ENCODE results near the gene PCDHGA9.
"Not testable (repeated sequence)": the region's sequence is repeated elsewhere in the genome, so short reads cannot be mapped to it uniquely, and the experiment has no call there.

The PCDHGA9 gene

GRCh38 chr5:141412854-141413539 lies 10.4 kb downstream of the PCDHGA9 start, which contains the start of gene PCDHGA10:
Gene PCDHGA10, plus strand, starts transcription at chr5:141412987. Its CDS starts 189 bp downstream, at chr5:141413176.
- peak within 1 kb of the TSS; percentile 32 for H4K91ac ChIP-seq (ENCODE audit: low read depth, low read length)
- no peak within 1 kb of the TSS for H2BK120ac ChIP-seq (ENCODE audit: insufficient read depth, low read length, poor library complexity)
- peaks cover 22% of the 10 kb centered on the region for H3K9me3 ChIP-seq (ENCODE audit: insufficient read depth, low read depth, low read length)
- H2AK5ac ChIP-seq (ENCODE audit: low read length), result no peak within 1 kb of the TSS
- H3K14ac ChIP-seq (ENCODE audit: low read length), result peak within 1 kb of the TSS; percentile 34
- no peak within 1 kb of the TSS for H4K8ac ChIP-seq (ENCODE audit: low read depth, low read length)
- H3K27me3 ChIP-seq (ENCODE audit: insufficient read depth, low read length), result no peaks in the 10 kb centered on the region
- H2BK5ac ChIP-seq (ENCODE audit: low read depth, low read length, poor library complexity), result no peak within 1 kb of the TSS
- peak within 1 kb of the TSS; percentile 62 for H3K4me2 ChIP-seq (ENCODE audit: low read length)
- peak; percentile 69 to 84 for DNase-seq
- no peak within 1 kb of the TSS for H3K23ac ChIP-seq (ENCODE audit: low read length)
- no peak within 1 kb of the TSS for H4K12ac ChIP-seq (ENCODE audit: low read depth, low read length)
- peaks cover 4% of the 10 kb centered on the region in 2 experiments for H3K4me1 ChIP-seq (ENCODE audit: control insufficient read depth in 1 of 2, insufficient read depth in 2 of 2, low read length in 2 of 2)
- H3K18ac ChIP-seq (ENCODE audit: low read length), result peak within 1 kb of the TSS; percentile 27
- H3K4me3 ChIP-seq (ENCODE audit: low read depth, low read length), result peak within 1 kb of the TSS; percentile 70
- peaks cover 5% of the 10 kb centered on the region for H3K79me1 ChIP-seq (ENCODE audit: low read length)
- H3K9ac ChIP-seq (ENCODE audit: low read length), result peak within 1 kb of the TSS; percentile 39
- no peak within 1 kb of the TSS for H2BK12ac ChIP-seq (ENCODE audit: low read length)
- no peak within 1 kb of the TSS for H2AFZ ChIP-seq (ENCODE audit: insufficient read depth, low read length, poor library complexity)
- WGBS (ENCODE audit: extremely low coverage, insufficient coverage, insufficient read length), result no CpG with 5 or more reads among the region's 31 CpGs
- H3K4ac ChIP-seq (ENCODE audit: low read depth, low read length), result no peak within 1 kb of the TSS
- no peaks in the 10 kb centered on the region for H3K79me2 ChIP-seq (ENCODE audit: control insufficient read depth, insufficient read depth, low read length, poor library complexity)
- no peak within 1 kb of the TSS for H3K27ac ChIP-seq (ENCODE audit: low read depth, low read length)
- peaks cover 16 to 20% of the 10 kb centered on the region in 2 experiments for H3K36me3 ChIP-seq (ENCODE audit: control insufficient read depth in 1 of 2, insufficient read depth in 2 of 2, low read length in 2 of 2)

DNA sequence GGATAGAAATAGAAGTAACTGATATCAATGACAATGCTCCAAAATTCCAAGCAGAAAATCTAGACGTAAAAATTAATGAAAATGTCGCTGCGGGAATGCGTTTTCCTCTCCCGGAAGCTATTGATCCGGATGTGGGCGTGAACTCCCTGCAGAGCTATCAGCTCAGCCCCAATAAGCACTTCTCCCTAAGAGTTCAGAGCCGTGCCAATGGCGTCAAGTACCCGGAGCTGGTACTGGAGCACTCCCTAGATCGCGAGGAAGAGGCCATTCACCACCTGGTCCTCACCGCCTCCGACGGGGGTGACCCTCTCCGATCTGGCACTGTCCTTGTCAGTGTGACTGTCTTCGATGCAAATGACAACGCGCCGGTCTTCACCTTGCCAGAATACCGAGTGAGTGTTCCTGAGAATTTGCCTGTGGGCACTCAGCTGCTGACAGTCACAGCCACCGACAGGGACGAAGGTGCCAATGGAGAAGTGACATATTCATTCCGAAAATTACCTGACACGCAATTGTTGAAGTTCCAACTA lies 11.0 kb downstream of the PCDHGA9 start:
- no peak overlapping the region for H3K14ac ChIP-seq (ENCODE audit: low read length)
- H3K27me3 ChIP-seq (ENCODE audit: insufficient read depth, low read length), result no peaks in the 10 kb centered on the region
- H3K18ac ChIP-seq (ENCODE audit: low read length), result no peak overlapping the region
- no peak overlapping the region for H4K91ac ChIP-seq (ENCODE audit: low read depth, low read length)
- H3K79me2 ChIP-seq (ENCODE audit: control insufficient read depth, insufficient read depth, low read length, poor library complexity), result no peaks in the 10 kb centered on the region
- H3K9ac ChIP-seq (ENCODE audit: low read length), result no peak overlapping the region
- peaks cover 24% of the 10 kb centered on the region for H3K9me3 ChIP-seq (ENCODE audit: insufficient read depth, low read depth, low read length)
- peak overlapping the region; percentile 62 for H3K4me2 ChIP-seq (ENCODE audit: low read length)
- H3K79me1 ChIP-seq (ENCODE audit: low read length), result peaks cover 5% of the 10 kb centered on the region
- H2AFZ ChIP-seq (ENCODE audit: insufficient read depth, low read length, poor library complexity), result no peak overlapping the region
- no peak overlapping the region for H3K23ac ChIP-seq (ENCODE audit: low read length)
- no peak for DNase-seq
- peaks cover 16 to 23% of the 10 kb centered on the region in 2 experiments for H3K36me3 ChIP-seq (ENCODE audit: control insufficient read depth in 1 of 2, insufficient read depth in 2 of 2, low read length in 2 of 2)
- no peak overlapping the region for H2BK5ac ChIP-seq (ENCODE audit: low read depth, low read length, poor library complexity)
- H4K8ac ChIP-seq (ENCODE audit: low read depth, low read length), result no peak overlapping the region
- H3K4me3 ChIP-seq (ENCODE audit: low read depth, low read length), result peak overlapping the region; percentile 70
- H4K12ac ChIP-seq (ENCODE audit: low read depth, low read length), result no peak overlapping the region
- H2BK12ac ChIP-seq (ENCODE audit: low read length), result no peak overlapping the region
- no peak overlapping the region for H2BK120ac ChIP-seq (ENCODE audit: insufficient read depth, low read length, poor library complexity)
- no CpG with 5 or more reads among the region's 25 CpGs for WGBS (ENCODE audit: extremely low coverage, insufficient coverage, insufficient read length)
- H3K27ac ChIP-seq (ENCODE audit: low read depth, low read length), result no peak overlapping the region
- H2AK5ac ChIP-seq (ENCODE audit: low read length), result no peak overlapping the region
- no peak overlapping the region for H3K4ac ChIP-seq (ENCODE audit: low read depth, low read length)
- H3K4me1 ChIP-seq (ENCODE audit: control insufficient read depth in 1 of 2, insufficient read depth in 2 of 2, low read length in 2 of 2), result peaks cover 6 to 8% of the 10 kb centered on the region in 2 experiments

DNA sequence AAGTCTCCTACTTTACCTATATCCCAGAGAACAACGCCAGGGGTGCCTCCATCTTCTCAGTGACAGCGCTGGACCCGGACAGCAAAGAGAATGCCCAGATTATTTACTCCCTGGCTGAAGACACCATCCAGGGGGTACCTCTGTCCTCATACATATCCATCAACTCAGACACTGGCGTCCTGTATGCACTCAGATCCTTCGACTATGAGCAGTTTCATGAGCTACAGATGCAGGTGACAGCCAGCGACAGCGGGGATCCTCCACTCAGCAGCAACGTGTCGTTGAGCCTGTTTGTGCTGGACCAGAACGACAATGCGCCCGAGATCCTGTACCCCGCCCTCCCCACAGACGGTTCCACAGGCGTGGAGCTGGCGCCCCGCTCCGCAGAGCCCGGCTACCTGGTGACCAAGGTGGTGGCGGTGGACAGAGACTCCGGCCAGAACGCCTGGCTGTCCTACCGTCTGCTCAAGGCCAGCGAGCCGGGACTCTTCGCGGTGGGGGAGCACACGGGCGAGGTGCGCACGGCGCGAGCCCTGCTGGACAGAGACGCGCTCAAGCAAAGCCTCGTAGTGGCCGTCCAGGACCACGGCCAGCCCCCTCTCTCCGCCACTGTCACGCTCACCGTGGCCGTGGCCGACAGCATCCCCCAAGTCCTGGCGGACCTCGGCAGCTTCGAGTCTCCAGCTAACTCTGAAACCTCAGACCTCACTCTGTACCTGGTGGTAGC lies 12.1 kb downstream of the PCDHGA9 start:
- H4K12ac ChIP-seq (ENCODE audit: low read depth, low read length); H3K4me1 ChIP-seq (ENCODE audit: control insufficient read depth in 1 of 2, insufficient read depth in 2 of 2, low read length in 2 of 2); H2AFZ ChIP-seq (ENCODE audit: insufficient read depth, low read length, poor library complexity); H3K79me2 ChIP-seq (ENCODE audit: control insufficient read depth, insufficient read depth, low read length, poor library complexity); H3K27ac ChIP-seq (ENCODE audit: low read depth, low read length); H2AK5ac ChIP-seq (ENCODE audit: low read length); H4K91ac ChIP-seq (ENCODE audit: low read depth, low read length); DNase-seq; H3K79me1 ChIP-seq (ENCODE audit: low read length); H3K4me3 ChIP-seq (ENCODE audit: low read depth, low read length); H4K8ac ChIP-seq (ENCODE audit: low read depth, low read length); H3K4me2 ChIP-seq (ENCODE audit: low read length); H3K27me3 ChIP-seq (ENCODE audit: insufficient read depth, low read length); H3K9ac ChIP-seq (ENCODE audit: low read length); H3K23ac ChIP-seq (ENCODE audit: low read length); H2BK12ac ChIP-seq (ENCODE audit: low read length); H2BK120ac ChIP-seq (ENCODE audit: insufficient read depth, low read length, poor library complexity); H2BK5ac ChIP-seq (ENCODE audit: low read depth, low read length, poor library complexity); H3K18ac ChIP-seq (ENCODE audit: low read length); H3K14ac ChIP-seq (ENCODE audit: low read length); H3K4ac ChIP-seq (ENCODE audit: low read depth, low read length): not testable (repeated sequence)
- H3K9me3 ChIP-seq (ENCODE audit: insufficient read depth, low read depth, low read length), result peaks cover 27% of the 10 kb centered on the region
- peaks cover 23 to 27% of the 10 kb centered on the region in 2 experiments for H3K36me3 ChIP-seq (ENCODE audit: control insufficient read depth in 1 of 2, insufficient read depth in 2 of 2, low read length in 2 of 2)
- no CpG with 5 or more reads among the region's 46 CpGs for WGBS (ENCODE audit: extremely low coverage, insufficient coverage, insufficient read length)

- H3K79me1 ChIP-seq (ENCODE audit: low read length); H3K27me3 ChIP-seq (ENCODE audit: insufficient read depth, low read length); H3K79me2 ChIP-seq (ENCODE audit: control insufficient read depth, insufficient read depth, low read length, poor library complexity); H3K18ac ChIP-seq (ENCODE audit: low read length); H3K23ac ChIP-seq (ENCODE audit: low read length); H4K91ac ChIP-seq (ENCODE audit: low read depth, low read length); H3K14ac ChIP-seq (ENCODE audit: low read length); H2BK120ac ChIP-seq (ENCODE audit: insufficient read depth, low read length, poor library complexity); H2AK5ac ChIP-seq (ENCODE audit: low read length); H3K4me2 ChIP-seq (ENCODE audit: low read length); H3K27ac ChIP-seq (ENCODE audit: low read depth, low read length); H4K12ac ChIP-seq (ENCODE audit: low read depth, low read length); DNase-seq; H3K4ac ChIP-seq (ENCODE audit: low read depth, low read length); H4K8ac ChIP-seq (ENCODE audit: low read depth, low read length); H3K4me3 ChIP-seq (ENCODE audit: low read depth, low read length); H3K9ac ChIP-seq (ENCODE audit: low read length); H2BK12ac ChIP-seq (ENCODE audit: low read length); H3K4me1 ChIP-seq (ENCODE audit: control insufficient read depth in 1 of 2, insufficient read depth in 2 of 2, low read length in 2 of 2); H2BK5ac ChIP-seq (ENCODE audit: low read depth, low read length, poor library complexity); H2AFZ ChIP-seq (ENCODE audit: insufficient read depth, low read length, poor library complexity): not testable (repeated sequence)
- Histone ChIP-seq H3K9me3 (ENCODE audit: insufficient read depth, low read depth, low read length) (peaks cover 24% of the 10 kb centered on the region), H3K36me3 (ENCODE audit: control insufficient read depth in 1 of 2, insufficient read depth in 2 of 2, low read length in 2 of 2) (peaks cover 21 to 26% of the 10 kb centered on the region in 2 experiments)
- WGBS (ENCODE audit: extremely low coverage, insufficient coverage, insufficient read length), result no CpG with 5 or more reads among the region's 24 CpGs
Observed at GRCh38 chr5:141415275-141415618, 12.7 kb downstream of the PCDHGA9 start.
